Peyer's patch (tissue), 4 donors: Measurements from ENCODE around the gene TMEM37.

ENCODE experiments used
- POLR2A ChIP-seq, 2 donors: fragments of 450-650 bp; IDR thresholded peaks; one replicate each; pipeline ENCODE4 v1.5.1; 2017; ENCODE audit warnings: antibody characterized with exemption in 2 of 2, mild to moderate bottlenecking in 2 of 2, moderate library complexity in 2 of 2
- TF ChIP-seq, protein P1 (sequence below), 6 experiments: fragments of 450-650 bp in 4 of 6; fragments of 200-600 bp in 2 of 6; sonication (generic) in 1 of 6; IDR thresholded peaks; one replicate each; pipeline ENCODE4 v1.5.1; 2017 to 2019; ENCODE audit warnings: antibody characterized with exemption in 6 of 6, mild to moderate bottlenecking in 3 of 6, moderate library complexity in 1 of 6

DNA sequence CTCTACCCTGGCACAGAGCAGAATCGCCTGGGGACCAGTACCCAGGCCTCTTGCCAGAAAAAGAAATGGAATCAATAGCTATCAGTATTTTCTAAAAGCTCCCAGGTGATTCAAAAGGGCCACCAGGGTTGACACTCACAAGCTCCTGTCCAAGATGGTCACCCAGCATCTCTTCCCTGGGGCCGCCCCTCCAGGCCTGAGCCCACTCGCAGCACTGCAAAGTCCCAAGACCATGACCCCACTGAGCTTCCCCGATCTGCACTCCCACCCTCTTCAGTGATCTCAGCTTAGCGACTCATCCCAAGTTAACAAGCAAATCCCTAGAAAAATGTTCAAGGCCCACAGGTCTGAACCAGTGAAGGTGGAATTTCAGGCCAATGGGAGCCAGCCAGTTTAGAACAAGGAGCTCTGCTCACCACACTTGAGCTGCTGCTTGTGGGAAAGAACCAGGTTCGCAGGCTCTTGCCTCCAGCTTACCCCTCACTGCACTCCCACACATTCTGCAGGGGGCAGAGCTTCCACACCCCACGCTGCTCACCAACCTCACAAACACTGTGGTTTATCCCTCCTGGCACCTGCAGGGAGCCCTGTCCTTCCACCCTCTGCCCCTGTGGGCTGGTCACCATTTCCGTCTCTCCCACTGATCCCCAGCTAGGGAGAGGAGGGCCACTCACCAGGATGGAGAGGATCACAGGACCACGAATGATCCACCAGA lies 19.8 kb downstream of the TMEM37 start:
- TF ChIP-seq, protein P1, sequence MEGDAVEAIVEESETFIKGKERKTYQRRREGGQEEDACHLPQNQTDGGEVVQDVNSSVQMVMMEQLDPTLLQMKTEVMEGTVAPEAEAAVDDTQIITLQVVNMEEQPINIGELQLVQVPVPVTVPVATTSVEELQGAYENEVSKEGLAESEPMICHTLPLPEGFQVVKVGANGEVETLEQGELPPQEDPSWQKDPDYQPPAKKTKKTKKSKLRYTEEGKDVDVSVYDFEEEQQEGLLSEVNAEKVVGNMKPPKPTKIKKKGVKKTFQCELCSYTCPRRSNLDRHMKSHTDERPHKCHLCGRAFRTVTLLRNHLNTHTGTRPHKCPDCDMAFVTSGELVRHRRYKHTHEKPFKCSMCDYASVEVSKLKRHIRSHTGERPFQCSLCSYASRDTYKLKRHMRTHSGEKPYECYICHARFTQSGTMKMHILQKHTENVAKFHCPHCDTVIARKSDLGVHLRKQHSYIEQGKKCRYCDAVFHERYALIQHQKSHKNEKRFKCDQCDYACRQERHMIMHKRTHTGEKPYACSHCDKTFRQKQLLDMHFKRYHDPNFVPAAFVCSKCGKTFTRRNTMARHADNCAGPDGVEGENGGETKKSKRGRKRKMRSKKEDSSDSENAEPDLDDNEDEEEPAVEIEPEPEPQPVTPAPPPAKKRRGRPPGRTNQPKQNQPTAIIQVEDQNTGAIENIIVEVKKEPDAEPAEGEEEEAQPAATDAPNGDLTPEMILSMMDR (IDR thresholded peaks at IDR 0.05): no peak
- TF ChIP-seq POLR2A (IDR thresholded peaks at IDR 0.05): no peak
